LNCAP (cell line): ENCODE measurements around the gene CDH4.

Experiments
- CTCF ChIP-seq: fragments of 450-650 bp; IDR thresholded peaks from 2 replicates; pipeline ENCODE4 v1.5.1; 2017; ENCODE audit warnings: mild to moderate bottlenecking

Gene CDH4

GRCh38 chr20:61604549-61604948 lies 352.5 kb downstream of the CDH4 start:
- TF ChIP-seq CTCF, result no peak

- TF ChIP-seq CTCF, result no peak
Measured at GRCh38 chr20:61605283-61605682, 353.2 kb downstream of the CDH4 start.

GRCh38 chr20:61605862-61606557 lies 353.9 kb downstream of the CDH4 start:
- no peak for TF ChIP-seq CTCF

- TF ChIP-seq CTCF, result no peak
Measured at GRCh38 chr20:61608275-61609085, 356.4 kb downstream of the CDH4 start.

- TF ChIP-seq CTCF, result no peak
Measured at GRCh38 chr20:61609461-61609860, 357.4 kb downstream of the CDH4 start.

GRCh38 chr20:61611401-61612180 lies 359.5 kb downstream of the CDH4 start:
- no peak for TF ChIP-seq CTCF

- TF ChIP-seq CTCF, result no peak
Measured at GRCh38 chr20:61613917-61614705, 362.1 kb downstream of the CDH4 start.
